ENCODE measurements around the gene SLC28A1. TPM values are rescaled to one million over a fixed set of nuclear protein-coding genes. Genes with fewer than 3 reads are reported as not detected.

Gene SLC28A1
- total and polyA plus RNA-seq, 2 donors (not counting 1 experiment from before 2014, with no cell fraction given): not detected

- Mint-ChIP-seq H3K4me1 (no peaks in the 10 kb centered on the region), H3K9me3 (ENCODE audit: insufficient read depth) (no peaks in the 10 kb centered on the region), H3K27ac (no peak overlapping the region), H3K27me3 (no peaks in the 10 kb centered on the region), H3K4me3 (no peak overlapping the region)
- H2AFZ ChIP-seq (ENCODE audit: insufficient read depth, low read depth, low read length, poor library complexity, severe bottlenecking): no peak overlapping the region
- no peaks in the 10 kb centered on the region for H3K27me3 ChIP-seq (replicated peaks in 1 of 4; ENCODE audit: control extremely low read depth in 1 of 4, control insufficient read depth in 3 of 4, insufficient read depth in 4 of 4, low read length in 3 of 4)
- H3K27ac ChIP-seq (ENCODE audit: low read length in 2 of 2): no peak overlapping the region
- no peaks in the 10 kb centered on the region for H3K36me3 ChIP-seq (replicated peaks in 1 of 2; ENCODE audit: control extremely low read depth in 1 of 2, control insufficient read depth in 1 of 2, extremely low read depth in 1 of 2, insufficient read depth in 2 of 2, low read length in 1 of 2)
- no peaks in the 10 kb centered on the region for H3K9me3 ChIP-seq (ENCODE audit: control extremely low read depth in 1 of 3, control insufficient read depth in 2 of 3, insufficient read depth in 1 of 3, low read length in 2 of 3)
- ChIA-PET CTCF (interaction anchor here (1.6 kb wide), 1 partner anchor 10 kb away, joined by 3 read pairs; no protein-coding TSS in a partner anchor), POLR2A (no interaction called here)
- no peak for DNase-seq
- H3K4me3 ChIP-seq (ENCODE audit: control extremely low read depth in 1 of 5, extremely low read depth in 1 of 5, insufficient read depth in 1 of 5, low read depth in 2 of 5, low read length in 4 of 5): no peak overlapping the region
- H3K79me2 ChIP-seq (ENCODE audit: control insufficient read depth, insufficient read depth, low read length): no peaks in the 10 kb centered on the region
- no peaks in the 10 kb centered on the region for H4K20me1 ChIP-seq (ENCODE audit: control insufficient read depth, insufficient read depth, low read length, poor library complexity, severe bottlenecking)
- no peak overlapping the region for H3K9ac ChIP-seq (ENCODE audit: low read length)
- H3K4me1 ChIP-seq (ENCODE audit: control insufficient read depth in 2 of 2, insufficient read depth in 2 of 2, low read length in 2 of 2): no peaks in the 10 kb centered on the region
- 88% methylated on average over 3 of the region's 7 CpGs for WGBS (ENCODE audit: insufficient coverage)
- no peak overlapping the region for H3K4me2 ChIP-seq (replicated peaks; ENCODE audit: low read depth, low read length, poor library complexity, severe bottlenecking)
- TF ChIP-seq CTCF (IDR thresholded peaks at IDR 0.05) (no peak), EZH2 (IDR thresholded peaks at IDR 0.05; ENCODE audit: borderline replicate concordance, insufficient read depth, low read depth, low read length, poor library complexity, severe bottlenecking) (no peak)
- no peak for ATAC-seq (ENCODE audit: low read depth)
- intact Hi-C loops (cut with micrococcal nuclease): no loop called here
Observed at GRCh38 chr15:84873997-84874396, 10.5 kb upstream of the SLC28A1 start.

- 97% methylated on average over 3 of the region's 5 CpGs for WGBS (ENCODE audit: insufficient coverage)
- Histone ChIP-seq H3K4me1 (ENCODE audit: control insufficient read depth in 2 of 2, insufficient read depth in 2 of 2, low read length in 2 of 2) (no peaks in the 10 kb centered on the region), H3K9ac (ENCODE audit: low read length) (no peak overlapping the region), H3K27me3 (replicated peaks in 1 of 4; ENCODE audit: control extremely low read depth in 1 of 4, control insufficient read depth in 3 of 4, insufficient read depth in 4 of 4, low read length in 3 of 4) (no peaks in the 10 kb centered on the region), H4K20me1 (ENCODE audit: control insufficient read depth, insufficient read depth, low read length, poor library complexity, severe bottlenecking) (no peaks in the 10 kb centered on the region), H3K36me3 (replicated peaks in 1 of 2; ENCODE audit: control extremely low read depth in 1 of 2, control insufficient read depth in 1 of 2, extremely low read depth in 1 of 2, insufficient read depth in 2 of 2, low read length in 1 of 2) (no peaks in the 10 kb centered on the region), H3K4me3 (ENCODE audit: control extremely low read depth in 1 of 5, extremely low read depth in 1 of 5, insufficient read depth in 1 of 5, low read depth in 2 of 5, low read length in 4 of 5) (no peak overlapping the region), H3K79me2 (ENCODE audit: control insufficient read depth, insufficient read depth, low read length) (no peaks in the 10 kb centered on the region), H3K9me3 (ENCODE audit: control extremely low read depth in 1 of 3, control insufficient read depth in 2 of 3, insufficient read depth in 1 of 3, low read length in 2 of 3) (no peaks in the 10 kb centered on the region), H3K27ac (ENCODE audit: low read length in 2 of 2) (no peak overlapping the region), H2AFZ (ENCODE audit: insufficient read depth, low read depth, low read length, poor library complexity, severe bottlenecking) (no peak overlapping the region), H3K4me2 (replicated peaks; ENCODE audit: low read depth, low read length, poor library complexity, severe bottlenecking) (no peak overlapping the region)
- H3K27ac Mint-ChIP-seq: no peak overlapping the region
- no peaks in the 10 kb centered on the region for H3K9me3 Mint-ChIP-seq (ENCODE audit: insufficient read depth)
- TF ChIP-seq CTCF (IDR thresholded peaks at IDR 0.05) (no peak), EZH2 (IDR thresholded peaks at IDR 0.05; ENCODE audit: borderline replicate concordance, insufficient read depth, low read depth, low read length, poor library complexity, severe bottlenecking) (no peak)
- ChIA-PET CTCF (no interaction called here), POLR2A (no interaction called here)
- intact Hi-C loops (cut with micrococcal nuclease): no loop called here
- no peak for ATAC-seq (ENCODE audit: low read depth)
- no peak for DNase-seq
- H3K4me3 Mint-ChIP-seq: no peak overlapping the region
- no peaks in the 10 kb centered on the region for H3K4me1 Mint-ChIP-seq
- H3K27me3 Mint-ChIP-seq: no peaks in the 10 kb centered on the region
Observed at GRCh38 chr15:84874981-84875699, 9.3 kb upstream of the SLC28A1 start.

All from B cell (primary cell).